Lung (tissue), 12 donors: ENCODE results near the gene ROBO1. TPM values are rescaled to one million over a fixed set of nuclear protein-coding genes. Genes with fewer than 3 reads are reported as not detected.

Experiments
- ATAC-seq: fragments of 200-7000 bp; cut with Tn5 transposase; one replicate; pipeline ENCODE4 v1.9.1; 2020; ENCODE audit warnings: moderate number of reproducible peaks; ENCODE audit not compliant: insufficient read depth, low FRiP score
- DNase-seq, 3 donors: peaks; one replicate each; pipeline ENCODE4 v3.0.0-alpha.2; 2013 to 2017
- H3K27ac ChIP-seq, 2 donors: one replicate each; pipeline ENCODE4 v1.5.1; 2013; ENCODE audit warnings: mild to moderate bottlenecking in 2 of 2, moderate library complexity in 2 of 2, control low read depth in 1 of 2, inconsistent platforms in 1 of 2, low read depth in 1 of 2, low read length in 1 of 2
- H3K27me3 ChIP-seq, 3 donors: one replicate each; pipeline ENCODE4 v1.5.1; 2013; ENCODE audit warnings: low read length in 2 of 3; ENCODE audit not compliant: control insufficient read depth in 3 of 3, insufficient read depth in 3 of 3
- H3K36me3 ChIP-seq, 4 donors: one replicate each; pipeline ENCODE4 v1.5.1; 2013; ENCODE audit warnings: low read length in 4 of 4, mild to moderate bottlenecking in 1 of 4, moderate library complexity in 1 of 4; ENCODE audit not compliant: control insufficient read depth in 4 of 4, insufficient read depth in 4 of 4
- H3K4me1 ChIP-seq, 5 donors: one replicate each; pipeline ENCODE4 v1.5.1; 2013; ENCODE audit warnings: low read length in 5 of 5, mild to moderate bottlenecking in 2 of 5, moderate library complexity in 1 of 5; ENCODE audit not compliant: control insufficient read depth in 5 of 5, insufficient read depth in 5 of 5
- H3K4me3 ChIP-seq: one replicate; pipeline ENCODE4 v1.5.1; 2013; ENCODE audit warnings: mild to moderate bottlenecking, control low read depth, moderate library complexity
- H3K9ac ChIP-seq, 2 donors: one replicate each; pipeline ENCODE4 v1.5.1; 2013; ENCODE audit warnings: low read length in 2 of 2, control low read depth in 1 of 2; ENCODE audit not compliant: insufficient read depth in 1 of 2
- H3K9me3 ChIP-seq, 4 donors: one replicate each; pipeline ENCODE4 v1.5.1; 2013; ENCODE audit warnings: low read length in 3 of 4, mild to moderate bottlenecking in 1 of 4, moderate library complexity in 1 of 4; ENCODE audit not compliant: control insufficient read depth in 4 of 4, insufficient read depth in 3 of 4
- CTCF ChIP-seq: IDR thresholded peaks from 2 replicates; pipeline ENCODE4 v1.5.1; 2012; ENCODE audit warnings: mild to moderate bottlenecking; ENCODE audit errors: control extremely low read depth, extremely low read depth
- WGBS, 2 donors: extraction: QIAGEN DNeasy Blood & Tissue Kit; methylation state at CpG; one replicate each; pipeline ENCODE4 v1.1.7; 2013; 5-methylcytosine and 5-hydroxymethylcytosine counted together
- polyA plus RNA-seq, 2 donors: library from polyadenylated mRNA; stranded (reverse); fragments of 200-250 nt; gene quantifications; one replicate each; pipeline ENCODE4 v1.2.1, GENCODE V29; 2013
- total RNA-seq, 2 donors: library from RNA; depleted of rRNA in 1 of 2; stranded (reverse); fragments of >200 nt in 1 of 2; gene quantifications; one replicate each; pipeline ENCODE4 v1.2.1, GENCODE V29; 2014 to 2021
- donor health status: control.
- donor health status: control.
- donor health status: Bipolar disorder and iron deficiency.
- donor health status: healthy.
- donor health status: DM: yes; HTN: yes; CAD: no.

The ROBO1 gene
- total and polyA plus RNA-seq, 4 donors = 2.6 to 72.6 (median 15.7) TPM

GRCh38 chr3:78734048-78734637 lies 1033.7 kb downstream of the ROBO1 start:
- no peaks in the 10 kb centered on the region for H3K27me3 ChIP-seq
- no peak for TF ChIP-seq CTCF
- ATAC-seq (no peak), DNase-seq (peak in 2 of 3 donors; percentile 41 to 70)
- no peak overlapping the region for H3K27ac ChIP-seq
- 82 to 89% methylated on average over 3 of the region's 3 CpGs for WGBS, 2 donors
- H3K9me3 ChIP-seq = no peaks in the 10 kb centered on the region
- H3K4me1 ChIP-seq = peaks cover 0 to 11% (median 0%) of the 10 kb centered on the region in 5 donors
- H3K36me3 ChIP-seq = no peaks in the 10 kb centered on the region
- H3K4me3 ChIP-seq = no peak overlapping the region
- H3K9ac ChIP-seq = no peak overlapping the region

- ATAC-seq = no peak
- DNase-seq = no peak
- H3K27ac ChIP-seq = no peak overlapping the region
- TF ChIP-seq CTCF = no peak
- H3K27me3 ChIP-seq = no peaks in the 10 kb centered on the region
- no peaks in the 10 kb centered on the region for H3K9me3 ChIP-seq
- no peak overlapping the region for H3K4me3 ChIP-seq
- H3K4me1 ChIP-seq = peaks cover 0 to 21% (median 7%) of the 10 kb centered on the region in 5 donors
- no peak overlapping the region for H3K9ac ChIP-seq
- H3K36me3 ChIP-seq = no peaks in the 10 kb centered on the region
- WGBS, 2 donors = 85 to 87% methylated on average over 1 of the region's 1 CpG
These were observed 1034.9 kb downstream of the ROBO1 start for GRCh38 chr3:78732893-78733292.

DNA sequence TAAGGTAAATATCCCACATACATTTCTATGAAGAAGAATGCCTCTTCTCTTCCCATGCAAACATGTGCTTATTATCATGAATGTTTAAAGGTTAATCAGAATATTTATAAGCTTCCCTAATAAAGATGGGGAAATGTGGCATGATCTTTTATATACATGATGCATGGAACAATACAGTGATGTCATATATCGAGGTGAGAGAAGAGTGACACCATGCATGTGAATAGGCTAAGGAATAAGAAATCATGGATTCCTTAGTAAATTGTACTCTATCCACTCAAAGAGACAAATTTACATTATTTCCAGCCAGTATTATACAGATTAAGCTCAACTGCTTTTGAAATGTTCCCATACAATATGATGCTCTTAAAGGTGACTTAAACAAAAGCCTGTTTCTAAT lies 1035.3 kb downstream of the ROBO1 start:
- 94 to 95% methylated on average over 1 of the region's 1 CpG for WGBS, 2 donors
- H3K27ac ChIP-seq = no peak overlapping the region
- H3K4me1 ChIP-seq = peaks cover 0 to 21% (median 7%) of the 10 kb centered on the region in 5 donors
- no peak overlapping the region for H3K9ac ChIP-seq
- no peaks in the 10 kb centered on the region for H3K27me3 ChIP-seq
- TF ChIP-seq CTCF = no peak
- ATAC-seq (no peak), DNase-seq (no peak)
- no peak overlapping the region for H3K4me3 ChIP-seq
- H3K9me3 ChIP-seq = no peaks in the 10 kb centered on the region
- H3K36me3 ChIP-seq = no peaks in the 10 kb centered on the region

DNA sequence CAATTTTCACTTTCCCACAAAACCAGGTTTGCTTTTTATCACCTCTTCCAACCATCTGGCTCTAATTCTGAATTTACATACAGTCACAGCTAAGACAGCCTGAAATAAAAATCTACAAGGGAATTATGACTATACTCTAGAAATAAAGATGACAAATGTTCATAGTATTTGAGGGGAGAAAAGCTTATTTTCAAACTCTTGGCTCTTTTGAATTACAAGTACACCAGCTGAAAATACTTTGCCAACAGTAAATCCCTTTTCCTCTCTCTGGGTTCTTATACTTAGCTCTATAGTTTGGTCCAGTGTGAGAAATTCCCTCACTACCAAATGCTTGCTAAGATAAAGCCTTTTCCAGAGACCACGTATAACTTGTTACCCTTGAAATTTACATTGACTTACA lies 1037.9 kb downstream of the ROBO1 start:
- no peak for TF ChIP-seq CTCF
- no peaks in the 10 kb centered on the region for H3K9me3 ChIP-seq
- peak in 1 of 3 donors; percentile 32 for DNase-seq
- no peak overlapping the region for H3K27ac ChIP-seq
- ATAC-seq = no peak
- no peak overlapping the region for H3K4me3 ChIP-seq
- H3K4me1 ChIP-seq = peaks cover 0 to 29% (median 7%) of the 10 kb centered on the region in 5 donors
- H3K36me3 ChIP-seq = no peaks in the 10 kb centered on the region
- WGBS, 2 donors = 79 to 90% methylated on average over 1 of the region's 1 CpG
- H3K27me3 ChIP-seq = no peaks in the 10 kb centered on the region
- H3K9ac ChIP-seq = no peak overlapping the region
